SU-DHL-6 (cell line): ENCODE measurements around the gene RB1.

Experiments
- CTCF ChIP-seq: fragments of 200-600 bp; sonication (generic); IDR thresholded peaks from one replicate; pipeline ENCODE4 v1.5.1; 2017; ENCODE audit warnings: antibody characterized with exemption, mild to moderate bottlenecking, low read length, moderate library complexity; ENCODE audit not compliant: insufficient read depth, poor library complexity, severe bottlenecking
- EZH2phosphoT487 ChIP-seq: fragments of 200-600 bp; sonication (generic), shearing (Covaris generic); conservative IDR thresholded peaks from 2 replicates; pipeline ENCODE4 v1.6.1; 2018; ENCODE audit warnings: mild to moderate bottlenecking, antibody characterized with exemption, low read length, moderate library complexity, mixed read lengths

GRCh38 chr13:48493066-48493765, 189.7 kb downstream of the RB1 start:
- no peak for TF ChIP-seq CTCF
- TF ChIP-seq EZH2phosphoT487: no peak
